Thoracic aorta (tissue), 2 donors: ENCODE measurements around the gene DNAJC16. TPM values are rescaled to one million over a fixed set of nuclear protein-coding genes. Genes with fewer than 3 reads are reported as not detected.
"Not testable (repeated sequence)": the region's sequence is repeated elsewhere in the genome, so short reads cannot be mapped to it uniquely, and the experiment has no call there.

ENCODE experiments used
- ATAC-seq: fragments of 150-250 bp; one replicate; pipeline ENCODE4 v1.8.0; 2017; ENCODE audit warnings: low read depth; ENCODE audit not compliant: insufficient number of reproducible peaks, low FRiP score
- DNase-seq: peaks from one replicate; pipeline ENCODE4 v3.0.0-alpha.2; 2020; ENCODE audit warnings: low spot score
- H3K27ac ChIP-seq, 2 donors: fragments of 200-600 bp; sonication (generic); 1 replicate in 1 of 2; 2 replicates in 1 of 2; pipeline ENCODE4 v1.5.1; 2016; ENCODE audit warnings: mild to moderate bottlenecking in 2 of 2, moderate library complexity in 2 of 2
- H3K27me3 ChIP-seq: fragments of 200-600 bp; sonication (generic); replicated peaks from 2 replicates; pipeline ENCODE4 v1.6.0; 2016; ENCODE audit warnings: mild to moderate bottlenecking; ENCODE audit not compliant: insufficient read depth
- H3K36me3 ChIP-seq: fragments of 200-600 bp; sonication (generic); one replicate; pipeline ENCODE4 v1.5.1; 2016
- H3K4me1 ChIP-seq, 2 donors: fragments of 200-600 bp; sonication (generic); 1 replicate in 1 of 2; 2 replicates in 1 of 2; pipeline versions ENCODE4 v1.5.1 to v1.6.0; 2016; ENCODE audit warnings: low read depth in 2 of 2, mild to moderate bottlenecking in 1 of 2; ENCODE audit not compliant: control insufficient read depth in 1 of 2
- H3K4me3 ChIP-seq: fragments of 200-600 bp; sonication (generic); 2 replicates; pipeline ENCODE4 v1.5.1; 2016; ENCODE audit warnings: mild to moderate bottlenecking
- H3K9me3 ChIP-seq: fragments of 200-600 bp; sonication (generic); 2 replicates; pipeline ENCODE4 v1.5.1; 2016
- CTCF ChIP-seq: fragments of 200-600 bp; sonication (generic); IDR thresholded peaks from one replicate; pipeline ENCODE4 v1.5.1; 2019; ENCODE audit warnings: antibody characterized with exemption
- total RNA-seq, 2 donors: library from RNA; depleted of rRNA; stranded (reverse); fragments of >200 nt; gene quantifications; one replicate each; pipeline versions ENCODE4 v1.1.0 to v1.2.3, GENCODE V29; 2016

DNAJC16 gene
- total RNA-seq, 2 donors from 2014 or later, result 14.1 to 28.6 TPM

- Histone ChIP-seq H3K4me1 (peaks cover 0 to 10% of the 10 kb centered on the region in 2 donors), H3K9me3 (no peaks in the 10 kb centered on the region), H3K4me3 (no peak overlapping the region), H3K27me3 (no peaks in the 10 kb centered on the region), H3K27ac (no peak overlapping the region), H3K36me3 (no peaks in the 10 kb centered on the region)
- TF ChIP-seq CTCF, result no peak
- DNase-seq (no peak), ATAC-seq (no peak)
Measured at GRCh38 chr1:15598436-15598835, 71.8 kb downstream of the DNAJC16 start.

- Histone ChIP-seq H3K4me1 (peaks cover 0 to 10% of the 10 kb centered on the region in 2 donors), H3K27me3 (no peaks in the 10 kb centered on the region), H3K9me3 (no peaks in the 10 kb centered on the region), H3K4me3 (peak overlapping the region; percentile 77), H3K27ac (peak overlapping the region; percentile 71 to 79), H3K36me3 (no peaks in the 10 kb centered on the region)
- ATAC-seq (peak; percentile 97), DNase-seq (peak; percentile 92)
- TF ChIP-seq CTCF, result no peak
Measured at GRCh38 chr1:15603050-15603965, 76.7 kb downstream of the DNAJC16 start.

- peaks cover 0 to 10% of the 10 kb centered on the region in 2 donors for H3K4me1 ChIP-seq
- ATAC-seq, result not testable (repeated sequence)
Measured at GRCh38 chr1:15603966-15604282, 77.3 kb downstream of the DNAJC16 start.

GRCh38 chr1:15604400-15604799 is 77.8 kb downstream of the DNAJC16 start:
- not testable (repeated sequence) for ATAC-seq, DNase-seq, H3K9me3 ChIP-seq, H3K27ac ChIP-seq, H3K27me3 ChIP-seq, H3K4me3 ChIP-seq, H3K36me3 ChIP-seq
- peaks cover 0 to 10% of the 10 kb centered on the region in 2 donors for H3K4me1 ChIP-seq

More at GRCh38 chr1:15603966-15604282, 77.3 kb downstream of the DNAJC16 start:
- not testable (repeated sequence) for H3K9me3 ChIP-seq, DNase-seq, H3K36me3 ChIP-seq, H3K27me3 ChIP-seq
- peak overlapping the region; percentile 71 to 79 for H3K27ac ChIP-seq
- peak overlapping the region; percentile 77 for H3K4me3 ChIP-seq

- ATAC-seq (no peak), DNase-seq (no peak)
- Histone ChIP-seq H3K4me3 (no peak overlapping the region), H3K4me1 (peaks cover 0 to 10% of the 10 kb centered on the region in 2 donors), H3K9me3 (no peaks in the 10 kb centered on the region), H3K27me3 (no peaks in the 10 kb centered on the region), H3K27ac (no peak overlapping the region), H3K36me3 (no peaks in the 10 kb centered on the region)
- TF ChIP-seq CTCF, result no peak
Measured at GRCh38 chr1:15605398-15606383, 79.0 kb downstream of the DNAJC16 start.

- TF ChIP-seq CTCF, result no peak
- Histone ChIP-seq H3K27me3 (no peaks in the 10 kb centered on the region), H3K4me1 (no peaks in the 10 kb centered on the region), H3K4me3 (no peak overlapping the region), H3K9me3 (no peaks in the 10 kb centered on the region), H3K36me3 (no peaks in the 10 kb centered on the region), H3K27ac (no peak overlapping the region)
- no peak for DNase-seq
- ATAC-seq, result no peak
Measured at GRCh38 chr1:15609631-15610030, 83.0 kb downstream of the DNAJC16 start.
